ENCODE results near the gene IL17REL. TPM values are rescaled to one million over a fixed set of nuclear protein-coding genes. Genes with fewer than 3 reads are reported as not detected.

IL17REL gene
- total RNA-seq, 1 donor from 2014 or later, result not detected

DNA sequence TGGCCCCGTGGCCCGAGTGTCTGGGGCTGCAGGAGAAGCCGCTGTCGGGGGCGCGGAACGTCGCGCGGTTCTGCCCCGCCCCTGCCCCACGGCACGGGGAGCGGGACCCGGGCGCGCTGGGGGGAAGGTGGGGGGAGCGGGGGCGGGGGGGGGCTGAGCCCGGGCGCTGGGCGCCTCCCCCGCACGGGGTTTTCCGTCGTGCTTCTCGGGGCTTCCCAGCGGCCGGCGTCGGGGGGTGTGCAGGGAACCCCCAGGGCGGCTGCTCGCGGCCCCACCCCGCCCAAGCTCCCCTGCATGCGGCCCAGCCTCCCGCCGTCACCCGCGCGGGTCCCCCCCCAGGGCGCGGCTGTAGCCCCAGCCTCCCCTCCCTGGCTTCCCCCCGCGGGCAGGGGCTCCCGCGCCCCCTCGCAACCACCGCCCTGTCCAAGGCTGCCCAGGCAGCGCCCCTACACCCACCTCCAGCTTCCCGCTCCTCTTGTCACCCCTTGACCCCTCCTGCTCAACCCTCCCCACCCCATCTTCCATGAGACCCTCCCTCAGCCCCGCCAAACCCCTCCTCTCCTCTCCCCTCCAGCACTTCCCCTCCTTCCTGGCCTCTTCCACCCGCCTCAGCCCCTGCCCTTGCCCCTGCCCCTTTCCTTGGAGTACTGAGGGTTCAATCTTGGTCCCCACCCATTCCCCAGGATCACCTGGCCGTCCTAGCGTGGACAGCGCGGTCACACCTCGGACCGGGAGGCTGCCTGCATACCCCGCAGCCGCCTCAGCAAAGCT lies 1.7 kb downstream of the IL17REL start:
- ATAC-seq, result no peak
- peak; percentile 44 for DNase-seq (ENCODE audit: low spot score)
- intact Hi-C loops (cut with DNase I), result no loop called here

DNA sequence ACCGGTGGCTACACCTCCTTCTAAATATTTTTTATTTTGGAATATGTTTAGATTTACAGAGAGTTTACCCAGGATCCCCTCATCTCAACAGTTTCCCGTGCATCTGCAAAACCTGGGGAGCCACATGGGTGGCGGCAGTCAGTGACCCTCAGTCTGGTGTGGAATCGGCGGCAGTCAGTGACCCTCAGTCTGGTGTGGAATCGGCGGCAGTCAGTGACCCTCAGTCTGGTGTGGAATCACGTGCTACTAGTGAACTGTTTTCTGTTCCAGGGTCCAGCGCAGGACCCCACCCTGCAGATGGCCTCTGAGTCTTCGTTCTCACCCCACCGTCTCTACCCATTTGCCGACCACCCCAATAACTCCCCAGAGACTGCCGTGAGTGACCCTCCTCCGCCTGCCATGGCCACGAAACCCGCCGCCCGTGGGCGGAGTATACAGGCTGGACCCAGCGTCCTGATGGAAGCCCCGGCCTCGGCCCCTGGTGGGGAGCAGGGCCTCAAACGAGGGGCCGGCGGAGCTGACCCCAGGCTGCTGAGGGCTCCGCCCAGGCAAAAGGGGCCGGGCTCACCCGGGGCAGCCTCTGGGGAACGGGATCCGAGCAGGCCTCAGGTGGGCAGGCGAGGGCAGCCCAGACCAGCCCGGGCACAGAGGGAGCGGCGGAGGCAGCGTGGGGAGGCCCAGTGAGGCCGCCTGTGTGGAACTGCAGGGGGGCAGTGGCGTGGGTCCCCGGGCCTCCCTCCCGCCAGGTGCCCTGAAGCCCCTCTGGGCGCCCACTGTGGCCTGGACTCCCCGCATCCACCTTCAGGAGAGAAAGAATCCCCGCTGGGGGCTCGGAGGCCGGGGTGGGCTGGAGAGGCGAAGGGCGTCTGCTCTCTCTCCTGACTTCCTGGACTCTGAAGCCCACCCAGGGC lies 2.5 kb downstream of the IL17REL start:
- intact Hi-C loops (cut with DNase I), result no loop called here
- DNase-seq (ENCODE audit: low spot score) (peak; percentile 61), ATAC-seq (no peak)

DNA sequence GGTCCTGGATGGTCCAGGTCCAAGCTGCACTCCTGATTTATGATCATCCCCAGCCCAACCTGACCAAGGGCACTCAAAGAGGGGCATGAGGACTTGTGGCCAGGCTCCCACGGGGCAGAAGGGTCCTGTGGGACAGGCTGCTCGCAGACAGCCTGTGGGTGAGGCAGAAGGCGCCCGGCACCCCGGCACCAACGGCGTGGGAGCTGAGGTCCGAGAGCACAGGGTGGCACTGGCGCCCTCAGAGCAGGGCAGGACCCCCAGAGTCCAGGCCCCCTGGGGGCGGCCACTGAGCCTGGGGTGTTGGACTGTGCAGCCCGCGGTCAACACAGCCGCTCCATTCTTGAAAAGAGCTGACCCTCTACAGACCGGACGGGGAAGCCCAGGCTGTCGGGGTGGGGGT lies 3.3 kb downstream of the IL17REL start:
- peak; percentile 49 for DNase-seq (ENCODE audit: low spot score)
- ATAC-seq, result no peak
- intact Hi-C loops (cut with DNase I), result no loop called here

DNA sequence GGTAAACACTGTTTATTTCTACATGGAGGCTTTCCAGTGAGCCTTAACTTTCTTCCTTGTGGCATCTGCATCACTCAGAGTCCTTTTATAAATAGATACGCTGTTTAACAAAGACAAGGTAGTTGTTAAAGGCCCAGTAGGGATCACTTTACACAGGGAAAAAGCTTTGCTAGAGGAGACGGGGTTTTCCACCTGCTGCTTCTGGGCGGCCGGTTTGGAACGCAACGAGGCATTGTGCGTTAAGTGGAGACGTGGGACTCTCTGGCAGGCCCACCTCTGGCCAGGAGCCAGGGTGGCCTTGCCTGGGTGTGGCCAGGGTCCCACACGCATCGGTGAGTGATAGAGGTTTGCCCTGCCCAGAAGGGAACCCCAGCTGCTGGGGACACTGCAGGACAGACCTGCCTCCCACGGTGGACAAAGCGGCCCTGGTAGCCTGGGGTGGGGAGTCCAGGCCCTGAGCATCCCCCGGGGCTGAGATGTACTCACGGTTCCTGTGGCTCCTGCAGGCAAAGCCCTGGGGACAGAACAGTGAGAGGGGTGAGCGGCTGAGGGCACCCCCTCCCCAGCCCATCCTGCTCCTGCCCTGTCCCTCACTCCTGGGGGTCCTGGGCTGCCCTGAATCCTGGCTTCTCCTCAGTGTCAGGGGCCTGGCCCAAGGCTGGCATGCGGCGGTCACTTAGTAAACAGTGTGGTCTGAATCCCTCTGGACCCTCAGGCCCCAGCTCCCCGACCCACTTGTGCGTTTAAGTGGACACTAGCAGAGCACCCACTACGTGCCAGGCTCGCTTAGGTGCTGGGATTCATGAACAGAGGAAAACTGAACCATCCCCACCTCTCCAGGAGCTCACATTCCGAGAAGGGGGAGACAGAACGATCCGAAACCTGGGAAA lies 4.2 kb downstream of the IL17REL start:
- ATAC-seq (no peak), DNase-seq (ENCODE audit: low spot score) (peak; percentile 50)
- intact Hi-C loops (cut with DNase I), result no loop called here

- intact Hi-C loops (cut with DNase I), result no loop called here
- DNase-seq (ENCODE audit: low spot score) (no peak), ATAC-seq (no peak)
Observed at GRCh38 chr22:50007057-50007511, 5.5 kb downstream of the IL17REL start.

DNA sequence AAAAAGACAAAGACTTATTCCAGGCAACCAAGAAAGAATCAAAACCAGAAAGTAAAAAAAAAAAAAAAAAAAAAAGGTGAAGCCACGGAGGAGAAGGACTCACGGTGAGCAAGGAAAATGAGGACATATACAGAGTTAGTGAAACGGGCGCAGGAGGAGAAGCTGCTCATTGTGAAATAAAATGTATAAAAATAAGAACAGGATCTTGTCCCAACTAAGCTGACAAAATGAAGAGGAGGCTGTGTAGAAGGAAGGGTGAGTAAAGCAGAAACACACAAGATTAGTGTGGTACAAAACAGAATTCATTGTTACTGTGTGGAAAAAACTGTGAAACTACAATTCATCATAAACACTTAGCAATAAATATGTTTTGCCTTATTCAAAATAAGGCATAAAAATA lies 7.6 kb downstream of the IL17REL start:
- ATAC-seq (no peak), DNase-seq (ENCODE audit: low spot score) (no peak)
- intact Hi-C loops (cut with DNase I), result no loop called here

DNA sequence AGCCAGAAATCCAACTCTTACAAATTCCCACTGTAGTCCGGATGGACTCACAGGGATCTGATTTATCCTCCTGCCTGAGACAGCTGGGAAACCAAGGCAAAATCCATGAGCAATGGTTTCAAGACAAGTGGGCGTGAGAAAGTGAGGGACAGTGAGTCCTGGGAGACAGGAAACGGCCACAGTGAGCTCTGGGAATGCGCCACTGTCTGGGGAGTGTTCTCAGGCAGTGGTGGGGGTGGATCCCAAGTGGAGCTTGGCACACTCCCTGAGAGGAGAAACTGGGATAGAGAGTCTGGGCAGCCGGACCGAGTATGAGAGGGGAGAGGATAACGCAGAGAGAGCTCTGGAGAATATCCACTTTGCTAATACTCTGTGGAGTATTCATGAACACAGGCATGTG lies 9.8 kb downstream of the IL17REL start:
- peak; percentile 37 for DNase-seq (ENCODE audit: low spot score)
- ATAC-seq, result no peak
- intact Hi-C loops (cut with DNase I), result no loop called here

GRCh38 chr22:50001388-50002231 lies 11.0 kb downstream of the IL17REL start:
- DNase-seq (ENCODE audit: low spot score) (peak; percentile 42), ATAC-seq (no peak)
- intact Hi-C loops (cut with DNase I), result no loop called here

- ATAC-seq (no peak), DNase-seq (ENCODE audit: low spot score) (peak; percentile 51)
- intact Hi-C loops (cut with DNase I), result no loop called here
Observed at GRCh38 chr22:50000587-50001387, 11.8 kb downstream of the IL17REL start.

GRCh38 chr22:49999946-50000586 lies 12.5 kb downstream of the IL17REL start:
- ATAC-seq, result no peak
- intact Hi-C loops (cut with DNase I), result no loop called here
- peak; percentile 51 for DNase-seq (ENCODE audit: low spot score)

GRCh38 chr22:49999063-49999945 lies 13.3 kb downstream of the IL17REL start:
- intact Hi-C loops (cut with DNase I), result no loop called here
- no peak for ATAC-seq
- DNase-seq (ENCODE audit: low spot score), result peak; percentile 53

- intact Hi-C loops (cut with DNase I), result no loop called here
- ATAC-seq, result no peak
- no peak for DNase-seq (ENCODE audit: low spot score)
Observed at GRCh38 chr22:49998718-49999062, 13.9 kb downstream of the IL17REL start.

DNA sequence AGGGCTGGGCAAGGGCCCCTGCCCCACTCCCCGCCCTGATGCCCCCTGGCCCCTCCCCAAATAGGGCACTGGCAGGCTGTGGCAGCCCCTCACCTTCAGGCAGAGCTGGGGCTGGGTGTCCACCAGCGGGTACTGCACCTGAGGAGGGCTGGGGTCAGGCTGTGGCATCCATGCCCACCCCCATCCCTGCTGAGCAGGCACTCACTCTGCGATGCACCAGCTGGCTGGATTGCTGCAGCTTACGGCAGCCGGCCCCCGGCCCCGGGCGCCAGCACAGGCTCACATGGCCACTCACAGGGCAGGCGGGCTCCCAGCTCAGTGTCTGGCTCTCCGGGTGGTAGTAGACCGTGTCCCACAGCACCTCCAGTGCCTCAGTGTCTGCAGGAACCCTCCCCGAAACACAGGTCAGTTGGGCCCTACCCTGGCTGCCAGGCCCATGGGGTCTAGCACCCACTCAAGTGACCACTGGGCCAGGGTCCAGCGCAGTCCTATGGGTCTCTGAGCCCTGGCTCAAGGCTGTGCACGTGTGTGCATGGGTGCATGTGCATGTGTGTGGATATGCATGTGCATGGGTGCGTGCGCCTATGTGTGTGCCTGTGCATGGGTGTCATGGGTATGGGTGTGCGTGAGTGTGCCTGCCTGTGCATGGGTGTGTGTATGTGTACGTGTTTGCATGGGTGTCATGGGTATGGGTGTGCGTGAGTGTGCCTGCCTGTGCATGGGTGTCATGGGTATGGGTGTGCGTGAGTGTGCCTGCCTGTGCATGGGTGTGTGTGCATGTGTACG lies 14.4 kb downstream of the IL17REL start:
- intact Hi-C loops (cut with DNase I), result no loop called here
- DNase-seq (ENCODE audit: low spot score) (peak; percentile 50), ATAC-seq (no peak)

DNA sequence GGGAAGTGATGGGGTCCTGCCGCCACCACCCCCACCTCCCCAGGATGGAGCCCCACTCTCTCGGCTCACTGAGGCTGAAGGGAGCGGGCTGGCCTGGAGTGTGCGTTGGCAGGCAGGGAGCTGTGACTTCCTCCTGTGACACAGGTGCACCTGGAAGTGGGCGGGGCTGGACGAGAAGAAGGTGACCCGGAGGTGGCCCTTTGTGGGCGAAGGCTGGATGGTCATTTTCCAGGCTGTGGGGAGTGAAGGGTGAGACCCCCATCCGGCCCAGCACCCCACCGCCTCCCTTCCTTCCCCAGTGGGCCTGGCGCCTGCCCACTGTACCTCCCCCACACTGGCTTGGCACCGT lies 15.3 kb downstream of the IL17REL start:
- peak; percentile 59 for DNase-seq (ENCODE audit: low spot score)
- no peak for ATAC-seq
- intact Hi-C loops (cut with DNase I), result no loop called here

DNA sequence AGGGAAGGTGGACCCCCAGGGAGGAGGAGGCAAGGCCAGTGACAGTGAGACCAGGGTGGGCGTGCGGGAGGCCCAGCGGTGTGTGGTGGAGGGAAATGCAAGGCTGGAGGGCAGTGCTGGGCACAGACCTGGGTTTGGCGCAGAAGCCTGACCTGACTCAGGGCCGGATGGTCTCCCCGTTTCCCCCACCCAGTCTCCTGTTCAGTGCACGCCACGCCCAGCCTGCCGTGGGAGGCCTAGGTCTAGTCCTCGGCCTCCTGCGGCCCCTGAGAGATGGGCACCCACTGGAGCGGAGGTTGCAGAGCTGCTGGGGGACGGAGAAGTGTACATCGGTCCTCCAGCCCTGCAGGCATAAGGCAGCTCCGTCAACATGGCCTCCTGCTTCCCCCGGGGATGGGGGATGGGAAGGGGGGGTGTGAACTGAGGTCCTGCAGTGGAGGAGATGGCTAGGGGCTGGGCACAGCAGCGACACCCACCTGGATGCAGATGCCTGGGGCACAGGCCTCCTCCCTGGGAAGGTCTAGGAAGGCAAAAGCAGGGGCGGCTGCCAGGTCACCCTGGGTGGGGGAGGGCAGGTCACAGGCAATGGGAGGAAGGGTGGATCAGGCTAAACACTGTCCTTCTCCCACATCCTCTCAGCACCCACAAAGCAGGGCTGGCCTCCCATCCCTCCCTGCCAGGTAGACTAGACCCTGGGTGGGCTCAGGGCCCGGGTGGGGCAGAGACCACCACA lies 15.9 kb downstream of the IL17REL start:
- intact Hi-C loops (cut with DNase I), result no loop called here
- ATAC-seq (no peak), DNase-seq (ENCODE audit: low spot score) (peak; percentile 59)
